ENCODE data around the gene APOA1.

- TF ChIP-seq CTCF (conservative IDR thresholded peaks at IDR 0.05) (no peak), EZH2 (IDR thresholded peaks at IDR 0.05; ENCODE audit: low read depth) (no peak)
These were observed 1.1 kb upstream of the APOA1 start for GRCh38 chr11:116838321-116839084.

Measured in PC-9 (cell line).